Activated CD4-positive, alpha-beta memory T cell treated with anti-CD3 and anti-CD28 coated beads, Interleukin-2, amount 10 ng/mL, durations not matched to agents 7 days and 5 days (primary cell): ENCODE results near the gene NKAIN2. TPM values are rescaled to one million over a fixed set of nuclear protein-coding genes. Genes with fewer than 3 reads are reported as not detected.
"Not testable (repeated sequence)": the region's sequence is repeated elsewhere in the genome, so short reads cannot be mapped to it uniquely, and the experiment has no call there.

Experiments
- CTCF ChIA-PET: fragments of 350-600 bp; sonication (Branson Sonifier 250); formaldehyde crosslinking; loops from one replicate; lab custom pipeline; 2021; ENCODE audit warnings: antibody characterized with exemption, inconsistent platforms; lab: Charles Lee
- POLR2A ChIA-PET: fragments of 350-600 bp; sonication (Branson Sonifier 250); formaldehyde crosslinking; loops from one replicate; lab custom pipeline; 2021; ENCODE audit warnings: antibody characterized with exemption; lab: Charles Lee
- DNase-seq: peaks from one replicate; pipeline ENCODE4 v3.0.0-alpha.2; 2020
- H3K27ac Mint-ChIP-seq: one replicate; pipeline ENCODE4 v1.8.0; 2021; ENCODE audit warnings: mild to moderate bottlenecking, mixed read lengths
- H3K27me3 Mint-ChIP-seq: one replicate; pipeline ENCODE4 v1.8.0; 2021; ENCODE audit warnings: mixed read lengths
- H3K36me3 Mint-ChIP-seq: one replicate; pipeline ENCODE4 v1.8.0; 2021; ENCODE audit warnings: low read depth, mixed read lengths
- H3K4me1 Mint-ChIP-seq: one replicate; pipeline ENCODE4 v1.8.0; 2021; ENCODE audit warnings: mixed read lengths
- H3K4me3 Mint-ChIP-seq: one replicate; pipeline ENCODE4 v1.8.0; 2021; ENCODE audit warnings: mild to moderate bottlenecking, mixed read lengths
- H3K9me3 Mint-ChIP-seq: one replicate; pipeline ENCODE4 v1.8.0; 2021; ENCODE audit warnings: mixed read lengths
- total RNA-seq, 2 experiments: library from RNA; stranded (reverse); gene quantifications; one replicate each; pipeline ENCODE4 v1.2.3, GENCODE V29; 2021

Gene NKAIN2
- total RNA-seq, 2 experiments from 2014 or later = not detected

DNA sequence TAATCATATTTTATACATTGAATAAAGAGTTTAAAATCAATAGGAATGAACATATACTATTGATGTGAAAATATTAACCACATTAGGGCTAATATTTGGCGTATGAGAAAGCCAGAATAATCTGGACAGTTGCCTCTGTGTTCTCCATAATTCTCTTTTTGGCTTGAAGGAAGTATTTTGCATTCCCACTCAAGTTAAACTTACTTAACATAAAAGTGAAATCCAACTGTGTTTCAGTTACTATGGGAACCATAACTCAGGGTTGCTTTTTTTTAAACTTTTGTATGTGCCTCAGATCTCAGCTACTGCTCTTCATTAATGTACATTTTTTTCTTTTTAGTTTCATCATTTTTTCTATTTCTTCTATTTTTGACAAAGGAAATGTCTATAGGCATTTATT lies 479.8 kb downstream of the NKAIN2 start:
- ChIA-PET CTCF (no interaction called here), POLR2A (no interaction called here)
- no peak for DNase-seq
- Mint-ChIP-seq H3K27ac (no peak overlapping the region), H3K27me3 (no peaks in the 10 kb centered on the region), H3K4me3 (no peak overlapping the region), H3K4me1 (no peaks in the 10 kb centered on the region), H3K9me3 (no peaks in the 10 kb centered on the region), H3K36me3 (no peaks in the 10 kb centered on the region)

GRCh38 chr6:124285146-124285545 lies 481.5 kb downstream of the NKAIN2 start:
- Mint-ChIP-seq H3K36me3 (no peaks in the 10 kb centered on the region), H3K4me3 (no peak overlapping the region), H3K27ac (no peak overlapping the region), H3K9me3 (no peaks in the 10 kb centered on the region), H3K27me3 (no peaks in the 10 kb centered on the region), H3K4me1 (no peaks in the 10 kb centered on the region)
- DNase-seq = no peak
- CTCF ChIA-PET = no interaction called here
- POLR2A ChIA-PET = no interaction called here

DNA sequence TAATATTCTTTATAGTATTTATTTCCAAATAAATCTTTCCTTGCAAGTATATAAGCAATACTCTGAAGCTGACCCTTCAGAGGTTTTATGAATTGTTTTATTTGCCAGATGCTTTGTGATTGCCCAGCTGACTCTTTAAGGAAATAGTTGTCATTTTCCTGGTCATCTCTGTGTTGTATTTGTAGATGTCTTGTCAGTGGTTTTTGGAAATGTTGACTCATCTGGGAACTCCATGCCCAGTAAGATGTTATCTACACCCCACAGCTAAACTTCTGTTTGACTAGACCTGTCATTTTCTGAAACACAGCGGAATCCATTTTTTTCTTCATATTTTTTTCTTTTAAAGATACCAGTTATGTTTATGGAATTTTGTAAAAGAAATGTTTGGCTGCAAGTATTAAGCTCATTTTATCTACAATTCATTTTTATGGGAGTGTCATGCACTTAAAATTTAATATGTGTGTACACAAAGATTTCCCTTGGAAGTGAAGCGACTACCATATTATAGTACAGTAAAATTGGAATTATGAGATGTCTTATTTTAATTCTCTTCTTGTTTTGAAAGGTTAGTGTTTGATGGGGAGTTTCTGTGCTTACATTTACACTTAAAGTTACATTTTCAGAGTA lies 491.0 kb downstream of the NKAIN2 start:
- DNase-seq = no peak
- CTCF ChIA-PET = no interaction called here
- Mint-ChIP-seq H3K36me3 (no peaks in the 10 kb centered on the region), H3K9me3 (peaks cover 7% of the 10 kb centered on the region), H3K4me3 (no peak overlapping the region), H3K27me3 (no peaks in the 10 kb centered on the region), H3K4me1 (no peaks in the 10 kb centered on the region), H3K27ac (no peak overlapping the region)
- POLR2A ChIA-PET = no interaction called here

DNA sequence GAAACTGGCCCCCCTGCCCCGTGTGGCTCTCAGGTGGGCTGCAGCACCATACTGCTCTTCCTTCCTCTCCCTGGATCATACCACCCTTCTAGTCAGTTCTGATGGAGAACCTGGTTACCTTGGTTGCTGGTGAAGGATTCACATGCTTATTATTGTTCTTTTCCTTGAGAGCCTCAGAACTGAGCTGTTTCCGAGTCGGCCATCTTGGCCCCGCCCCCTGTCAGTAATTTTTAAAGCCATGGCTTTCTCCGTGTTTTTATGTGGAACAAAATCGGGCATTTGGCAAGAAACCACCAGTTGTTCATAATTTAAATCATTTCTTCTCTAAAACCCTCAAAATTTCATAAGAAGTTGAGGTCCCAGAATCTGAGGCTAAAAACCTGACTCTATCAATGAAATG lies 493.8 kb downstream of the NKAIN2 start:
- ChIA-PET CTCF (no interaction called here), POLR2A (no interaction called here)
- peaks cover 9% of the 10 kb centered on the region for H3K9me3 Mint-ChIP-seq
- DNase-seq = no peak
- no peaks in the 10 kb centered on the region for H3K36me3 Mint-ChIP-seq
- H3K27me3 Mint-ChIP-seq = no peaks in the 10 kb centered on the region
- H3K27ac Mint-ChIP-seq = no peak overlapping the region
- no peaks in the 10 kb centered on the region for H3K4me1 Mint-ChIP-seq
- no peak overlapping the region for H3K4me3 Mint-ChIP-seq

DNA sequence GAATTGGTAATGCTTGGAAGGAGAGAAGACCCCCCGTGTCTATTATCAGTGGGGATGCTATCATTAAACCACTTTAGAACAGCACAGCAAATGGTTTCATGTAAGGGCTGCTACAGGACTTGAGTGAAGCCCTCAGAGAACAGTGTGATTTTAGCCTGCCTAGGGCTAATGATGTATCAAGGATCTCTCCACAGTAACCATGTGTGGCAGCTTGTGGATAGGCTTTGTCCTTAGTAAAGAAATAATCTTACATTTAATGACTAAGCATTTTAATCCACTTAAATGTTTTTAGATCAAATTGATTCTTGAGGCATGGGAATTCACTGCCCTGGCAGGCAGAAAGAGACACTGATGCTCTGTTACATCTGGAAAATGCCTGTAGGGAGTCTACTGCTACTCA lies 495.1 kb downstream of the NKAIN2 start:
- Mint-ChIP-seq H3K4me3 (no peak overlapping the region), H3K4me1 (no peaks in the 10 kb centered on the region), H3K27me3 (no peaks in the 10 kb centered on the region), H3K36me3 (no peaks in the 10 kb centered on the region), H3K27ac (no peak overlapping the region), H3K9me3 (peaks cover 9% of the 10 kb centered on the region)
- ChIA-PET POLR2A (no interaction called here), CTCF (no interaction called here)
- no peak for DNase-seq

DNA sequence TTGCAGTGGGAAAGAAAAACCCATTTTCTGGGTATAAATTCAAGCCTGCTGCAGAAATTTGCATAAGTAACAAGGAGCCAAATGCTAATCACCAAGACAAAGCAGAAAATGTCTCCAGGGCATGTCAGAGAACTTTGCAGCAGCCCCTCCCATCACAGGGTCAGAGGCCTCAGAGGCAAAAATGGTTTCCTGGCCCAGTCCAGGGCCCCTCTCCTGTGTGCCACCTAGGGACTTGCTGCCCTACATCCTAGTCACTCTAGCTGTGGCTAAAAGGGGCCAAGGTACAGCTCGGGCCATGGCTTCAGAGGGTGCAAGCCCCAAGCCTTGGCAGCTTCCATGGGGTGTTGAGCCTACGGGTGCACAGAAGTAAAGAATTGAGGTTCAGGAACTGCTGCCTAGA lies 497.2 kb downstream of the NKAIN2 start:
- H3K4me3 Mint-ChIP-seq, H3K4me1 Mint-ChIP-seq, H3K9me3 Mint-ChIP-seq, H3K27me3 Mint-ChIP-seq, POLR2A ChIA-PET, H3K27ac Mint-ChIP-seq, DNase-seq, H3K36me3 Mint-ChIP-seq, CTCF ChIA-PET: not testable (repeated sequence)

GRCh38 chr6:124303971-124304370 lies 500.3 kb downstream of the NKAIN2 start:
- no peaks in the 10 kb centered on the region for H3K36me3 Mint-ChIP-seq
- POLR2A ChIA-PET = no interaction called here
- no peak for DNase-seq
- H3K9me3 Mint-ChIP-seq = peaks cover 3% of the 10 kb centered on the region
- H3K27me3 Mint-ChIP-seq = no peaks in the 10 kb centered on the region
- H3K4me3 Mint-ChIP-seq = no peak overlapping the region
- no peaks in the 10 kb centered on the region for H3K4me1 Mint-ChIP-seq
- CTCF ChIA-PET = no interaction called here
- no peak overlapping the region for H3K27ac Mint-ChIP-seq

GRCh38 chr6:124310139-124310538 lies 506.5 kb downstream of the NKAIN2 start:
- DNase-seq = no peak
- Mint-ChIP-seq H3K27me3 (no peaks in the 10 kb centered on the region), H3K4me3 (no peak overlapping the region), H3K27ac (no peak overlapping the region), H3K9me3 (no peaks in the 10 kb centered on the region), H3K4me1 (no peaks in the 10 kb centered on the region), H3K36me3 (no peaks in the 10 kb centered on the region)
- ChIA-PET POLR2A (no interaction called here), CTCF (no interaction called here)

- ChIA-PET CTCF (no interaction called here), POLR2A (no interaction called here)
Observed at GRCh38 chr6:124319410-124319809, 515.7 kb downstream of the NKAIN2 start.

DNA sequence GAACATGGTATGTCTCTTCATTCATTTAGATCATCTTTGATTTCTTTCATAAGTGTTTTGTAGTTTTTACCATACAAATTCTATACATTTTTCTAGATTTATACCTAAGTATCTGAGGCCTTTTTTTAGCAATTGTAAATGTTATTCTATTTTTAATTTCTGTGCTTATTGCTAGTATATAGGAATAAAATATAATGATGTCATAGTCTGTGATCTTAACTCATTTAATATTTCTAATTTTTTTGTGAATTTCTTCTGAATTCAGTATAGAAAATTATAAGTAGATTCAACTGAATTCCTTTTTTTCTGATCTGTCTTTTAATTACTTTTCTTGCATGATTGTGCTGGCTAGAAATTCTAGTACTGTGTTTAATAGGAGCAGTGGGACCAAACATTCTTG lies 520.6 kb downstream of the NKAIN2 start:
- no peaks in the 10 kb centered on the region for H3K36me3 Mint-ChIP-seq
- ChIA-PET CTCF (no interaction called here), POLR2A (no interaction called here)
- H3K4me3 Mint-ChIP-seq = no peak overlapping the region
- H3K9me3 Mint-ChIP-seq = no peaks in the 10 kb centered on the region
- no peaks in the 10 kb centered on the region for H3K27me3 Mint-ChIP-seq
- no peak overlapping the region for H3K27ac Mint-ChIP-seq
- no peak for DNase-seq
- H3K4me1 Mint-ChIP-seq = no peaks in the 10 kb centered on the region

More at GRCh38 chr6:124319410-124319809, 515.7 kb downstream of the NKAIN2 start:
- H3K9me3 Mint-ChIP-seq = no peaks in the 10 kb centered on the region
- no peak overlapping the region for H3K27ac Mint-ChIP-seq
- H3K27me3 Mint-ChIP-seq = no peaks in the 10 kb centered on the region
- H3K4me1 Mint-ChIP-seq = no peaks in the 10 kb centered on the region
- no peak overlapping the region for H3K4me3 Mint-ChIP-seq
- H3K36me3 Mint-ChIP-seq = no peaks in the 10 kb centered on the region
- no peak for DNase-seq

- ChIA-PET CTCF (no interaction called here), POLR2A (no interaction called here)
- no peaks in the 10 kb centered on the region for H3K36me3 Mint-ChIP-seq
- DNase-seq = no peak
- H3K27me3 Mint-ChIP-seq = no peaks in the 10 kb centered on the region
- no peak overlapping the region for H3K4me3 Mint-ChIP-seq
- no peaks in the 10 kb centered on the region for H3K4me1 Mint-ChIP-seq
- no peaks in the 10 kb centered on the region for H3K9me3 Mint-ChIP-seq
- no peak overlapping the region for H3K27ac Mint-ChIP-seq
Observed at GRCh38 chr6:124330197-124330596, 526.5 kb downstream of the NKAIN2 start.

GRCh38 chr6:124334359-124334758 lies 530.7 kb downstream of the NKAIN2 start:
- DNase-seq = no peak
- POLR2A ChIA-PET = no interaction called here
- Mint-ChIP-seq H3K4me3 (no peak overlapping the region), H3K36me3 (no peaks in the 10 kb centered on the region), H3K27ac (no peak overlapping the region), H3K9me3 (no peaks in the 10 kb centered on the region), H3K27me3 (no peaks in the 10 kb centered on the region), H3K4me1 (no peaks in the 10 kb centered on the region)
- CTCF ChIA-PET = no interaction called here

GRCh38 chr6:124339610-124340334 lies 536.1 kb downstream of the NKAIN2 start:
- CTCF ChIA-PET = no interaction called here
- no peaks in the 10 kb centered on the region for H3K36me3 Mint-ChIP-seq
- H3K27me3 Mint-ChIP-seq = no peaks in the 10 kb centered on the region

GRCh38 chr6:124348339-124348738 lies 544.7 kb downstream of the NKAIN2 start:
- POLR2A ChIA-PET, H3K27me3 Mint-ChIP-seq, H3K4me1 Mint-ChIP-seq, CTCF ChIA-PET, H3K4me3 Mint-ChIP-seq, DNase-seq, H3K27ac Mint-ChIP-seq, H3K36me3 Mint-ChIP-seq: not testable (repeated sequence)
- H3K9me3 Mint-ChIP-seq = peaks cover 13% of the 10 kb centered on the region

More at GRCh38 chr6:124339610-124340334, 536.1 kb downstream of the NKAIN2 start:
- H3K4me3 Mint-ChIP-seq = no peak overlapping the region
- no peaks in the 10 kb centered on the region for H3K4me1 Mint-ChIP-seq
- no peak for DNase-seq
- H3K9me3 Mint-ChIP-seq = no peaks in the 10 kb centered on the region
- no peak overlapping the region for H3K27ac Mint-ChIP-seq
- POLR2A ChIA-PET = no interaction called here
